Tibial artery (tissue), 4 donors: ENCODE results near the gene NOXO1.
A peak's percentile ranks its signal among the peaks of the same experiment; 100 is the strongest.
"Not testable (repeated sequence)": the region's sequence is repeated elsewhere in the genome, so short reads cannot be mapped to it uniquely, and the experiment has no call there.

Source experiments
- DNase-seq, 2 donors: peaks; one replicate each; pipeline ENCODE4 v3.0.0-alpha.2; 2019
- H3K27ac ChIP-seq, 2 donors: fragments of 200-600 bp; sonication (generic) in 1 of 2; 1 replicate in 1 of 2; 2 replicates in 1 of 2; pipeline ENCODE4 v1.5.1; 2018 to 2019; ENCODE audit warnings: mild to moderate bottlenecking in 1 of 2
- H3K27me3 ChIP-seq, 2 donors: fragments of 200-600 bp; sonication (generic) in 1 of 2; one replicate each; pipeline versions ENCODE4 v1.5.1 to v1.6.0; 2016 to 2019
- H3K36me3 ChIP-seq, 3 donors: fragments of 200-600 bp; sonication (generic) in 2 of 3; one replicate each; pipeline ENCODE4 v1.5.1; 2016 to 2019; ENCODE audit warnings: mild to moderate bottlenecking in 2 of 3
- H3K4me1 ChIP-seq, 4 donors: fragments of 200-600 bp; sonication (generic) in 2 of 4; 1 replicate in 3 of 4; 2 replicates in 1 of 4; pipeline ENCODE4 v1.5.1; 2016 to 2019
- H3K4me3 ChIP-seq, 2 donors: fragments of 200-600 bp; sonication (generic) in 1 of 2; 1 replicate in 1 of 2; 2 replicates in 1 of 2; pipeline ENCODE4 v1.5.1; 2018 to 2019; ENCODE audit warnings: mild to moderate bottlenecking in 2 of 2
- H3K9me3 ChIP-seq, 3 donors: fragments of 200-600 bp; sonication (generic) in 1 of 3; one replicate each; pipeline ENCODE4 v1.5.1; 2016 to 2019
- CTCF ChIP-seq, 2 experiments: fragments of 200-600 bp in 1 of 2; fragments of 450-650 bp in 1 of 2; IDR thresholded peaks; one replicate each; pipeline ENCODE4 v1.5.1; 2017 to 2019; ENCODE audit warnings: antibody characterized with exemption in 2 of 2, mild to moderate bottlenecking in 1 of 2, moderate library complexity in 1 of 2
- intact Hi-C: fragments of 100-400 bp; cut with DNase I; formaldehyde crosslinking; loops from one replicate; pipeline ENCODE4 v1.15.0; 2023; ENCODE audit warnings: low total_unique reads

Gene NOXO1

DNA sequence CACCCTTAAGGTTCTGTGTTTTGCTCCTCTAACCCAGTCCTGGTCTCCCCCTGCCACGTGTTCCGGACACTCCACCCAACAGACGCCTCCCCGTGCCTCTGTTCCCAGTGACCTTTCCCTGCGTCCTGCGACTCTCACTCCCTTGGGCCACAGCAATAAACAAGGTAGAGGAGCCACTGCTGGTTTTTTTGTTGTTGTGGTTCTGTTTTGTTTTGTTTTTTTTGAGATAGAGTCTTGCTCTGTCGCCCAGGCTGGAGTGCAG lies 34.6 kb upstream of the NOXO1 start:
- H3K4me1 ChIP-seq, result peaks cover 0 to 16% (median 14%) of the 10 kb centered on the region in 4 donors
- no peak for TF ChIP-seq CTCF (IDR thresholded peaks at IDR 0.05)
- H3K27ac ChIP-seq, result no peak overlapping the region
- H3K4me3 ChIP-seq, result no peak overlapping the region
- no peak for DNase-seq
- no peaks in the 10 kb centered on the region for H3K36me3 ChIP-seq
- peaks cover 0 to 34% of the 10 kb centered on the region in 2 donors for H3K27me3 ChIP-seq
- intact Hi-C loops, result no loop called here
- H3K9me3 ChIP-seq, result no peaks in the 10 kb centered on the region

DNA sequence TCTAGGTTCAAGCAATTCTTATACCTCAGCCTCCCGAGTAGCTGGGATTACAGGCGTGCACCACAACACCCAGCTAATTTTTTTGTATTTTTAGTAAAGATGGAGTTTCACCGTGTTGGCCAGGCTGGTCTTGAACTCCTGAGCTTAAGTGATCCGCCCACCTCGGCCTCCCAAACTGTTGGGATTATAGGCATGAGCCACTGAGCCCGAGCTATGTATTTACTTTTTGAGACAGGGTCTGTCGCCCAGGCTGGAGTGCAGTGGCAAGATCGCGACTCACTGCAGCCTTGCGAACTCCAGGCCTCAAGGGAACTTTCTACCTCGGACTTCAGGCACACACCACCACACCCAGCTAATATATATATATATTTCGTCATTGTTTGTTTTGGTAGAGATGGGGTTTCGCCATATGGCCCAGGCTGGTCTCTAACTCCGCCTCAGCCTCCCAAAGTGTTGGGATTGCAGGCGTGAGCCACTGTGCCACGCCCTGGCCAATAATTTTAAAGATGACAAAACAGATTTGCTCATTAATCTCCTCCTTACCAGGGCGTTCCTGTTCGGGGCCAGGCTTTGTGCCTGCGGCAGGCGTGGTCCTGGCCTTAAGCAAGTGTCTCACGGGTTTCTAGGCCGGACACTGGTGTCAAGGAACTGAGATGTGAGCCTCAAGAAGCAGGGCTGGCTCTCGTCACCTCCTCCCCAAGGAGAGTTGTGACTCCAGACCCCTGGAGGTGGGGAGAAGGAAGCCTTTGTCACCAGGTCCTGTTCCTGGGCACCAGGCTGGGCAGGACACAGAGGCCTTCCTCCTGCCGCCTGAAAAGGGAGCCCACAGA lies 34.1 kb upstream of the NOXO1 start:
- Histone ChIP-seq H3K4me3 (no peak overlapping the region), H3K27ac (no peak overlapping the region), H3K36me3 (no peaks in the 10 kb centered on the region), H3K27me3 (peaks cover 0 to 29% of the 10 kb centered on the region in 2 donors), H3K9me3 (no peaks in the 10 kb centered on the region), H3K4me1 (peaks cover 0 to 15% (median 13%) of the 10 kb centered on the region in 4 donors)
- TF ChIP-seq CTCF (IDR thresholded peaks at IDR 0.05), result no peak
- no peak for DNase-seq
- intact Hi-C loops, result no loop called here

DNA sequence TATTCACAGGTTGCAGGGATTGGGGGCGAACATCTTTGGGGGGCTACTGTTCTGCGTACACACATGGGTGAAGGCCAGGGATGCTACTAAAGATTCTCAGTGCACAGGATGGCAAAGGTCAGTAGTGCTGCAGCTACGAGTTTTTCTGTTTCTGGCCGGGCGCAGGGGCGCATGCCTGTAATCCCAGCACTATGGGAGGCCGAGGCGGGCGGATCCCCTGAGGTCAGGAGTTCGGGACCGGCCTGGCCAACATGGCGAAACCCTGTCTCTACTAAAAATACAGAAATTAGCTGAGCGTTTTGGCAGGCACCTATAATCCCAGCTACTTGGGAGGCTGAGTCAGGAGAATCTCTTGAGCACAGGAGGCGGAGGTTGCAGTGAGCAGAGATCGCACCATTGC lies 32.3 kb upstream of the NOXO1 start:
- Histone ChIP-seq H3K27ac (no peak overlapping the region), H3K4me1 (peaks cover 0 to 15% (median 12%) of the 10 kb centered on the region in 4 donors), H3K27me3 (peaks cover 0 to 11% of the 10 kb centered on the region in 2 donors), H3K4me3 (no peak overlapping the region), H3K36me3 (no peaks in the 10 kb centered on the region), H3K9me3 (no peaks in the 10 kb centered on the region)
- no peak for DNase-seq
- intact Hi-C loops, result no loop called here
- TF ChIP-seq CTCF (IDR thresholded peaks at IDR 0.05), result no peak

DNA sequence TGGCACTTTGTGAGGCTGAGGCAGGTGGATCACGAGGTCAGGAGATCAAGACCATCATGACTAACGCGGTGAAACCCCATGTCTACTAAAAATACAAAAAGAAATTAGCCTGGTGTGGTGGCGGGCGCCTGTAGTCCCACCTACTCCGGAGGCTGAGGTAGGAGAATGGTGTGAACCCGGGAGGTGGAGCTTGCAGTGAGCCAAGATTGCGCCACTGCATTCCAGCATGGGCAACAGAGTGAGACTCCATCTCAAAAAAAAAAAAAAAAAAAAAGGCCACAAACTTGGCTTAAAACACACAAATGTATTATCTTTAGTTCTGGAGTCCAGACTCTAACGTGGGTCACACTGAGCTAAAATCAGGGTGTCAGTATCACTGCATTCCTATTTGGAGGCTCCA lies 30.5 kb upstream of the NOXO1 start:
- intact Hi-C loops, result not testable (repeated sequence)

GRCh38 chr16:2009791-2010510 lies 28.7 kb upstream of the NOXO1 start, which contains the start of gene ZNF598:
Gene ZNF598, minus strand, starts transcription at chr16:2009821.
- peak; percentile 77 to 90 for DNase-seq
- Histone ChIP-seq H3K27me3 (no peaks in the 10 kb centered on the region), H3K9me3 (no peaks in the 10 kb centered on the region), H3K36me3 (peaks cover 0 to 6% (median 0%) of the 10 kb centered on the region in 3 donors), H3K4me3 (peak within 1 kb of the TSS; percentile 90 to 99), H3K4me1 (peaks cover 0 to 48% (median 47%) of the 10 kb centered on the region in 4 donors), H3K27ac (peak within 1 kb of the TSS; percentile 84 to 92)
- intact Hi-C loops, result no loop called here
- peak in 1 of 2 experiments; percentile 12 for TF ChIP-seq CTCF (IDR thresholded peaks at IDR 0.05)

More for the DNA sequence above, 30.5 kb upstream of the NOXO1 start:
- H3K4me1 ChIP-seq, result peaks cover 0 to 33% (median 30%) of the 10 kb centered on the region in 4 donors
- not testable (repeated sequence) for H3K27me3 ChIP-seq, H3K9me3 ChIP-seq, H3K36me3 ChIP-seq, DNase-seq, H3K27ac ChIP-seq, H3K4me3 ChIP-seq

- no peak for TF ChIP-seq CTCF (IDR thresholded peaks at IDR 0.05)
- intact Hi-C loops, result no loop called here
- peak overlapping the region; percentile 90 to 99 for H3K4me3 ChIP-seq
- H3K4me1 ChIP-seq, result peaks cover 0 to 55% (median 53%) of the 10 kb centered on the region in 4 donors
- no peaks in the 10 kb centered on the region for H3K27me3 ChIP-seq
- no peak for DNase-seq
- H3K36me3 ChIP-seq, result peaks cover 0 to 6% (median 0%) of the 10 kb centered on the region in 3 donors
- peak overlapping the region; percentile 76 to 84 for H3K27ac ChIP-seq
- no peaks in the 10 kb centered on the region for H3K9me3 ChIP-seq
Measured at GRCh38 chr16:2009164-2009711, 28.0 kb upstream of the NOXO1 start.
